Measurements from ENCODE around the gene MN1. TPM values are rescaled to one million over a fixed set of nuclear protein-coding genes. Genes with fewer than 3 reads are reported as not detected.

Gene MN1
- polyA plus RNA-seq, 2 of the 4 experiments (the other 2 are of a cell fraction), result 0.59 to 2.4 TPM

DNA sequence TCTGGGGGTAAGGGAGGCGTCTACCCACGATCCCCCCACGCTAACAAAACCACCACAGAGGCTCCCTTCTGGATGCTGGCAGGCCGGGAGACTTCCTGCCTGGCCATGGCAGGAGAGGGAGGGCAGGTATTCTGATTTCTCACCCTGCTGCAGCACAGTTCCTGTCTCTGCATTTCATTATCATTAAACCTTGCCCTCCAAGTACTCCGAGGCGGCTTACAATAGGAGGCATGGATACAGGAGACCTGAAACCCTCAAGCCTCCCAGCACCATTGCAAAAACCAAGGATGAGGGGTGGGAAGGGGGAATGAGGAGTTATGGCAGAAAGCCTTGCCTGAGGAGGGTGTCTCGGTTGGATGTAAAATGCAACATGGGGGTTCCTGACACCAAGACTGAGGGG lies 44.1 kb upstream of the MN1 start:
- POLR2A ChIA-PET, result no interaction called here
- no peak overlapping the region for H3K27ac ChIP-seq
- TF ChIP-seq MYC (IDR thresholded peaks at IDR 0.05; ENCODE audit: borderline replicate concordance, low read length), result no peak
- DNase-seq (ENCODE audit: low read depth in 1 of 2, low spot score in 1 of 2) (no peak), FAIRE-seq (no peak), ATAC-seq (no peak)
- no peak overlapping the region for H3K4me2 ChIP-seq
- CTCF ChIA-PET, result interaction anchor here (1.2 kb wide), 1 partner anchor 34 kb away, joined by 3 read pairs; no protein-coding TSS in a partner anchor
- 94% methylated on average over 3 of the region's 7 CpGs for WGBS (ENCODE audit: missing lambda C conversion rate)
- H3K4me1 ChIP-seq, result no peaks in the 10 kb centered on the region
- H3K4me3 ChIP-seq, result no peak overlapping the region
- H3K9me3 ChIP-seq, result no peaks in the 10 kb centered on the region

DNA sequence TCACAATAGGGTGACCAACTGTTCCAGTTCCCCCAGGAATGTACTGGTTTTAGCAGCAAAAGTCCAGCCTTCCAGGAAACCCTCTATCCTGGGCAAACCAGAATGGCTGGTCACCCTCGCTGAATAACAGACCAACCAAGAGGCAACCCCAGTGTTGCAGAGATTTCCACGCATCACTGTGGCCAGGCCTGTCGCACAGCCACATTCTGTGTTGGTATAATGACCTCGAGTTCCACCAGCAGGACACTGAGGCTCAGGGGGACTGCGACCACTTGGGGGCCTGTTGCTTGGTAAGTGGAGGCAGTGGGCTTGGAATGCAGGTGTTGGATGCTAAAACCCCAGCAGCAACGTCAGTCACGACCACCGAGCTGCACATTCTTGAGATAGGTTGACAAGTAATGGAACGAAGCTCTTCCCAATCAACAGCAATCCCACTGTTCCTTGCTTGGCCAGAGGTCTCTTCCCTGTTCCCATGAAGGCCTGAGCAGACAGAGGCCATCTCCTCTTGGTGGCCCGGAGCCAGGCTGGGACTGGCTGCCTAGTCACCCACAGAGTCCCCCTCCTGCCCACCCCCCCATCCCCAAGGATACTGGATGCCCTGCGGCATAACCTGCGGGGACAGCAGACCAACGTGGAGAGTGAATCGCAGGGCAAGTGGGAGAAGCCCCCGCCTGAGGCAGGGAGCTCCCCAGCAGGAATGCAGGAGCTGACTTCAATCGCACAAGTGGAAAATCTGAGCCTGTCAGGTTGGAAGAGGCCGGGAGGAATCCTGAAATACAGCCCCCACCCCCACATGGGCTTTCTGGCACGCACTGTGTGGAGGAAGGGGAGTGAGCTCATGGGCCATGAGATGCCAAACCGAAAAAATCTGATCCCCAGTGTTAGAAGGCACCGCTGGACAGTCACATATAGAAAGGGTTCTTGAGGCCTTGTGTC lies 43.4 kb upstream of the MN1 start:
- 95% methylated on average over 18 of the region's 20 CpGs for WGBS (ENCODE audit: missing lambda C conversion rate)
- Histone ChIP-seq H3K4me2 (no peak overlapping the region), H3K4me1 (no peaks in the 10 kb centered on the region), H3K27ac (no peak overlapping the region), H3K9me3 (no peaks in the 10 kb centered on the region), H3K4me3 (no peak overlapping the region)
- FAIRE-seq (no peak), DNase-seq (ENCODE audit: low read depth in 1 of 2, low spot score in 1 of 2) (no peak), ATAC-seq (no peak)
- TF ChIP-seq HDAC2 (IDR thresholded peaks at IDR 0.05) (no peak), FOSB (CRISPR knock-in tag; IDR thresholded peaks at IDR 0.05) (no peak), RAD21 (conservative IDR thresholded peaks at IDR 0.05 in 1 of 2, IDR thresholded peaks at IDR 0.05 in 1 of 2) (no peak), CBX2 (IDR thresholded peaks at IDR 0.05; ENCODE audit: borderline replicate concordance, low read depth) (no peak), ZSCAN20 (CRISPR knock-in tag; IDR thresholded peaks at IDR 0.05) (no peak), SMC3 (IDR thresholded peaks at IDR 0.05) (no peak)
- TF ChIP-seq, protein P1, sequence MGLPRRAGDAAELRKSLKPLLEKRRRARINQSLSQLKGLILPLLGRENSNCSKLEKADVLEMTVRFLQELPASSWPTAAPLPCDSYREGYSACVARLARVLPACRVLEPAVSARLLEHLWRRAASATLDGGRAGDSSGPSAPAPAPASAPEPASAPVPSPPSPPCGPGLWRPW (IDR thresholded peaks at IDR 0.05), result no peak
- CTCF ChIA-PET, result interaction anchor here (1.2 kb wide), 1 partner anchor 35 kb away, joined by 3 read pairs; no protein-coding TSS in a partner anchor
- POLR2A ChIA-PET, result no interaction called here

DNA sequence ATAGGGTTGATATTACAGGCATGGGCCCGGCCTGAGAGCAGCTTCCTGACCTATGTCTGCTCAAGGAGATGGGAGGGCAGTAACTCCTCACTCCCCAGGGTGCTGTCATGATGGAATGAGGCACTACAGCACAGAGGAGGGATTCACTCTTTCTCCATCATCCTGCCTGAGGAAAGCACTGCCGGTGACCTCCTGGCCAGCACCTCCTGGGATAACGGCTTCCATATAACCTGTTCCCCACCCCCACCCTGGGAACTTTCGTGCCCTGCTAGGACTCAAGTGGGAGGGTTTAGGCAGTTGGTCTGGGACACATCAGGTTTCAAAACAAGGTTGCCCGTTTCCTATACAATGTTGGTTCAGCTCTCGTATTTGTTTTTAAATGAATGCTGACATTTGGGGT lies 42.7 kb upstream of the MN1 start:
- no peaks in the 10 kb centered on the region for H3K9me3 ChIP-seq
- DNase-seq (ENCODE audit: low read depth in 1 of 2, low spot score in 1 of 2), result no peak
- TF ChIP-seq POLR2A (IDR thresholded peaks at IDR 0.05; ENCODE audit: low read length), result no peak
- no peak for TF ChIP-seq CHD4 (IDR thresholded peaks at IDR 0.05; ENCODE audit: borderline replicate concordance)
- TF ChIP-seq RCOR1 (IDR thresholded peaks at IDR 0.05; ENCODE audit: low read depth, low read length), result no peak
- no peak for TF ChIP-seq RFX5 (IDR thresholded peaks at IDR 0.05)
- H3K4me2 ChIP-seq, result no peak overlapping the region
- H3K4me3 ChIP-seq, result no peak overlapping the region
- FAIRE-seq, result no peak
- POLR2A ChIA-PET, result no interaction called here
- H3K27ac ChIP-seq, result no peak overlapping the region
- 81% methylated on average over 5 of the region's 6 CpGs for WGBS (ENCODE audit: missing lambda C conversion rate)
- ATAC-seq, result no peak
- CTCF ChIA-PET, result interaction anchor here (1.0 to 1.2 kb wide), 2 partner anchors 19 to 35 kb away, joined by 3 to 4 read pairs; no protein-coding TSS in a partner anchor
- no peaks in the 10 kb centered on the region for H3K4me1 ChIP-seq

DNA sequence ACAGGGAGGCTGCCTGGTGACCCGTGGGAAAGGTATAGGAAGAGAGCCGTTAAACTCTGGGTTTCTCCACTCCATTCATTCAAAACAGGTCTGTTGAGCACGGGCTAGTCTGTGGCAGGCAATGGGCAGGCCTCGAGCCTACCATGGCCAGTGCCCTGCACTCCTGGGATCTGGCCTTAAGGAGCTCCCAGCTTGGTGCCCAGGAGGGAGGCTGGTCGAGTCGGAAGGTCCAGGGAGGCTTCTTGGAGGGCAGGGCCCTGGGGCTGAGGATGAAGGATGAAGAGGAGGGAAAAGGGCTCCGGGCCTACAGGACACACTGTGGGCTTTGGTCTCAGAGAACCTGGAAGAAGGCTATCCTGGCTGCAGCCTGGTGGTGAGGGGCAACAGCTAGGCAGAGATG lies 41.9 kb upstream of the MN1 start:
- no peak for FAIRE-seq

More for the DNA sequence above, 41.9 kb upstream of the MN1 start:
- Histone ChIP-seq H3K27ac (no peak overlapping the region), H3K4me1 (no peaks in the 10 kb centered on the region), H3K9me3 (no peaks in the 10 kb centered on the region), H3K4me2 (no peak overlapping the region), H3K4me3 (no peak overlapping the region)
- no peak for DNase-seq (ENCODE audit: low read depth in 1 of 2, low spot score in 1 of 2)
- TF ChIP-seq RCOR1 (IDR thresholded peaks at IDR 0.05; ENCODE audit: low read depth, low read length), result no peak
- TF ChIP-seq CHD2 (IDR thresholded peaks at IDR 0.05; ENCODE audit: low read length, partially characterized antibody), result no peak
- no peak for TF ChIP-seq FOXS1 (CRISPR knock-in tag; IDR thresholded peaks at IDR 0.05)
- no peak for TF ChIP-seq ZFP36 (IDR thresholded peaks at IDR 0.05; ENCODE audit: borderline replicate concordance, partially characterized antibody)
- no peak for TF ChIP-seq KDM5A (IDR thresholded peaks at IDR 0.05)
- TF ChIP-seq, protein P1 (IDR thresholded peaks at IDR 0.05), result no peak
- TF ChIP-seq MYC (IDR thresholded peaks at IDR 0.05; ENCODE audit: borderline replicate concordance, low read length), result no peak
- TF ChIP-seq POLR2AphosphoS2 (conservative IDR thresholded peaks at IDR 0.05; ENCODE audit: low read length), result no peak
- no peak for TF ChIP-seq RARB (CRISPR knock-in tag; IDR thresholded peaks at IDR 0.05)
- TF ChIP-seq FOSB (CRISPR knock-in tag; IDR thresholded peaks at IDR 0.05), result no peak
- no peak for TF ChIP-seq MAZ (IDR thresholded peaks at IDR 0.05; ENCODE audit: borderline replicate concordance, low read depth, low read length)
- no peak for TF ChIP-seq SMC3 (IDR thresholded peaks at IDR 0.05)
- TF ChIP-seq ZC3H11A (IDR thresholded peaks at IDR 0.05), result no peak
- WGBS (ENCODE audit: missing lambda C conversion rate), result 78% methylated on average over 7 of the region's 7 CpGs
- POLR2A ChIA-PET, result no interaction called here
- no peak for ATAC-seq
- CTCF ChIA-PET, result interaction anchor here (1.0 to 1.3 kb wide), 2 partner anchors 18 to 438 kb away, joined by 4 to 5 read pairs; no protein-coding TSS in a partner anchor

Measured in A549 (cell line).